Loucy (cell line): Measurements from ENCODE around the gene TPCN2.
"Not testable (repeated sequence)": the region's sequence is repeated elsewhere in the genome, so short reads cannot be mapped to it uniquely, and the experiment has no call there.

Experiments used
- H2AFZ ChIP-seq: fragments of 200-600 bp; sonication (generic); 2 replicates; pipeline ENCODE4 v1.6.0; 2016; ENCODE audit warnings: antibody characterized with exemption, mild to moderate bottlenecking, low read length, moderate library complexity
- H3F3A ChIP-seq: fragments of 200-600 bp; 2 replicates; pipeline ENCODE4 v1.6.0; 2016; ENCODE audit warnings: antibody characterized with exemption, low read depth, mild to moderate bottlenecking
- H3K27me3 ChIP-seq: fragments of 200-600 bp; sonication (generic); 2 replicates; pipeline ENCODE4 v1.6.1; 2014; ENCODE audit warnings: low read length, mild to moderate bottlenecking; ENCODE audit not compliant: insufficient read depth, poor library complexity, severe bottlenecking
- H3K36me3 ChIP-seq: fragments of 200-600 bp; sonication (generic); 2 replicates; pipeline ENCODE4 v1.6.1; 2016; ENCODE audit warnings: low read length; ENCODE audit not compliant: insufficient read depth
- H3K4me1 ChIP-seq: fragments of 200-600 bp; sonication (generic); 2 replicates; pipeline ENCODE4 v1.5.1; 2014; ENCODE audit warnings: low read length, mild to moderate bottlenecking; ENCODE audit not compliant: insufficient read depth, poor library complexity, severe bottlenecking
- H3K4me2 ChIP-seq: fragments of 200-600 bp; sonication (generic); 2 replicates; pipeline ENCODE4 v1.6.0; 2014; ENCODE audit warnings: antibody characterized with exemption, low read length, low read depth, mild to moderate bottlenecking; ENCODE audit not compliant: poor library complexity, severe bottlenecking
- H3K4me3 ChIP-seq: fragments of 200-600 bp; sonication (generic); 2 replicates; pipeline ENCODE4 v1.5.1; 2014; ENCODE audit warnings: low read length, mild to moderate bottlenecking, mixed read lengths; ENCODE audit not compliant: poor library complexity, severe bottlenecking
- H3K79me2 ChIP-seq: fragments of 200-600 bp; sonication (generic); 2 replicates; pipeline ENCODE4 v1.6.1; 2014; ENCODE audit warnings: low read length; ENCODE audit not compliant: insufficient read depth
- H3K9ac ChIP-seq: fragments of 200-600 bp; sonication (generic); 2 replicates; pipeline ENCODE4 v1.6.0; 2014; ENCODE audit warnings: mild to moderate bottlenecking, low read depth, low read length, moderate library complexity; ENCODE audit not compliant: poor library complexity, severe bottlenecking
- H3K9me2 ChIP-seq: fragments of 200-600 bp; sonication (generic); replicated peaks from 2 replicates; pipeline ENCODE4 v1.6.1; 2016; ENCODE audit warnings: low read depth, low read length, mixed read lengths
- H3K9me3 ChIP-seq: fragments of 200-600 bp; sonication (generic); 2 replicates; pipeline ENCODE4 v1.6.1; 2014; ENCODE audit warnings: mild to moderate bottlenecking, antibody characterized with exemption, low read length, low read depth; ENCODE audit not compliant: insufficient read depth
- H4K20me1 ChIP-seq: fragments of 200-600 bp; sonication (generic); 2 replicates; pipeline ENCODE4 v1.6.0; 2014; ENCODE audit warnings: antibody characterized with exemption, low read length, mild to moderate bottlenecking; ENCODE audit not compliant: insufficient read depth, poor library complexity, severe bottlenecking
- EZH2phosphoT487 ChIP-seq: fragments of 200-600 bp; IDR thresholded peaks from 2 replicates; pipeline ENCODE4 v1.6.1; 2018; ENCODE audit warnings: antibody characterized with exemption, mild to moderate bottlenecking, moderate library complexity, borderline replicate concordance
- TF ChIP-seq, protein P1 (sequence below): fragments of 200-600 bp; sonication (generic); conservative IDR thresholded peaks from 2 replicates; pipeline ENCODE4 v1.5.1; 2014; ENCODE audit warnings: mild to moderate bottlenecking, antibody characterized with exemption, low read length

The TPCN2 gene

DNA sequence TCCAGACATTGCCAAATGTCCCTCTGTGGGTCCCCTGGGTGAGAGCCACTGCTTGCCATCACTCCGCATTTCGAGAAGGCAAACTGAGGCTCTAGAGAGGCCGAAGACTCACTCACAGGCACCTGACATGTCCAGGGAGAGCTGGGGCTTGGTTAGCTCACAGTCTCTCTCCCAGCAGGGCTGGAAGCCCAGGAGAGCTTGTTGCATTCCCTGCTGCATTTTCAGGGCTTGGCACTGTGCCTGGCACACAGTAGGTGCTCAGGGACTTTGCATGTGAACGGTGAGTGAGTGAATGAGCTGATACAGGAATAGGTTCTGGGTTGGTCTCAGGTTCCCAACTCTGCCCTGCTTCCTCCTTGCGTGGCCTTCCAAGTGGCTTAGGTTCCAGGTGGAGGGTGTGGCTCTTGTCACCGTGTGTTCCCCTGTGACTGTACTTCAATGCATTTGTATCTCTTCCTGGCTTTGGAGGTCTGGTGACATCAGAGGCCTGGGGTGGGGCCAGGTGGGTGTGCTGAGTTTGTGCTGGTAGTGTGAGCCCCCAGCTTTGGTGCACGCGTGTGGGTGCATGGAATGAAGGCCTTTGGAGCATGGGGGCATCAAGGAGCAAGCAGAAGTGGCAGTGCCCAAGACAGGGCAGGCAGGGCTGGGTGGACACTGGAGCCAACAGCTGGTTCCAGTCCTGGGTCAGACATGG lies 88.6 kb downstream of the TPCN2 start:
- no peak overlapping the region for H3K9ac ChIP-seq
- no peaks in the 10 kb centered on the region for H3K9me3 ChIP-seq
- H4K20me1 ChIP-seq, result no peaks in the 10 kb centered on the region
- no peaks in the 10 kb centered on the region for H3K79me2 ChIP-seq
- H3K4me3 ChIP-seq, result no peak overlapping the region
- no peaks in the 10 kb centered on the region for H3F3A ChIP-seq
- H3K9me2 ChIP-seq, result no peaks in the 10 kb centered on the region
- no peak overlapping the region for H2AFZ ChIP-seq
- H3K36me3 ChIP-seq, result no peaks in the 10 kb centered on the region
- H3K4me2 ChIP-seq, result no peak overlapping the region
- H3K4me1 ChIP-seq, result no peaks in the 10 kb centered on the region
- no peaks in the 10 kb centered on the region for H3K27me3 ChIP-seq
- no peak for TF ChIP-seq EZH2phosphoT487
- TF ChIP-seq, protein P1, sequence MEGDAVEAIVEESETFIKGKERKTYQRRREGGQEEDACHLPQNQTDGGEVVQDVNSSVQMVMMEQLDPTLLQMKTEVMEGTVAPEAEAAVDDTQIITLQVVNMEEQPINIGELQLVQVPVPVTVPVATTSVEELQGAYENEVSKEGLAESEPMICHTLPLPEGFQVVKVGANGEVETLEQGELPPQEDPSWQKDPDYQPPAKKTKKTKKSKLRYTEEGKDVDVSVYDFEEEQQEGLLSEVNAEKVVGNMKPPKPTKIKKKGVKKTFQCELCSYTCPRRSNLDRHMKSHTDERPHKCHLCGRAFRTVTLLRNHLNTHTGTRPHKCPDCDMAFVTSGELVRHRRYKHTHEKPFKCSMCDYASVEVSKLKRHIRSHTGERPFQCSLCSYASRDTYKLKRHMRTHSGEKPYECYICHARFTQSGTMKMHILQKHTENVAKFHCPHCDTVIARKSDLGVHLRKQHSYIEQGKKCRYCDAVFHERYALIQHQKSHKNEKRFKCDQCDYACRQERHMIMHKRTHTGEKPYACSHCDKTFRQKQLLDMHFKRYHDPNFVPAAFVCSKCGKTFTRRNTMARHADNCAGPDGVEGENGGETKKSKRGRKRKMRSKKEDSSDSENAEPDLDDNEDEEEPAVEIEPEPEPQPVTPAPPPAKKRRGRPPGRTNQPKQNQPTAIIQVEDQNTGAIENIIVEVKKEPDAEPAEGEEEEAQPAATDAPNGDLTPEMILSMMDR, result no peak

DNA sequence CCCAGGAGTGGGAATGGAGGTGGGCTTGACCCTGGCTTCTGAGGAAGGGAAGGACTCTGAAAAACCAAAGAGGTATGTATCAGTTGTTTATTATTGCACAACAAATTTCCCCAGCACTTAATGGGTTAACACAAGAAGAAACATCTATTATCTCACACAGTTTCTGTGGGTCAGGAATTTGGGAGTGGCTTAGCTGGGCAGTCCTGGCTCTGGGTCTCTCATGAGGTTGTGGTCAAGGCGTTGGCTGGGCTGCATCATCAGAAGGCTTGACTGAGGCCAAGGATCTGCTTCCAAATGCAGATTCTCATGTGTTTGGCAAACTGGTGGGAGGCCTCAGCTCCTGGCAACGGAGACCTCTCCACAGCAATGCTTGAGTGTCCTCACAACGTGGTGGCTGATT lies 89.5 kb downstream of the TPCN2 start:
- Histone ChIP-seq H3K27me3 (no peaks in the 10 kb centered on the region), H3K9me3 (no peaks in the 10 kb centered on the region), H3K4me1 (no peaks in the 10 kb centered on the region), H3F3A (no peaks in the 10 kb centered on the region), H3K36me3 (no peaks in the 10 kb centered on the region), H3K9me2 (no peaks in the 10 kb centered on the region), H3K79me2 (no peaks in the 10 kb centered on the region), H3K4me3 (no peak overlapping the region), H2AFZ (no peak overlapping the region), H4K20me1 (no peaks in the 10 kb centered on the region), H3K4me2 (no peak overlapping the region), H3K9ac (no peak overlapping the region)
- TF ChIP-seq EZH2phosphoT487, result no peak

DNA sequence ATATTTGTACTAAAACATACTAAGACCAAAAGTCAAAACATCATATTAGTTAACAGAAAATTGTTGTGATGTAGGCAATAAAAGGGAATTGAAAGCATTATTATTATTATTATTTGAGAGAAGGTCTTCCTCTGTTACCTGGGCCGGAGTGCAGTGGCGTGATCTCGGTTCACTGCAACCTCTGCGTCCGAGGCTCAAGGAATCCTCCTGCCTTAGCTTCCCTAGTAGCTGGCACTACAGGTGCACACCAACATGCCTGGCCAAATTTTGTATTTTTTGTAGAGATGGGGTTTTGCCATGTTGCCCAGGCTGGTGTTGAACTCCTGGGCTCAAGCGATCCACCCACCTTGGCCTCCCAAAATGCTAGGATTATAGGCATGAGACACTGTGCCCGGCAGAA lies 91.4 kb downstream of the TPCN2 start:
- H3K9ac ChIP-seq, H3K27me3 ChIP-seq, H2AFZ ChIP-seq, H3K79me2 ChIP-seq, H3K4me2 ChIP-seq, H3K4me1 ChIP-seq, H3F3A ChIP-seq, H3K9me3 ChIP-seq, H4K20me1 ChIP-seq, H3K36me3 ChIP-seq, H3K9me2 ChIP-seq, H3K4me3 ChIP-seq: not testable (repeated sequence)

DNA sequence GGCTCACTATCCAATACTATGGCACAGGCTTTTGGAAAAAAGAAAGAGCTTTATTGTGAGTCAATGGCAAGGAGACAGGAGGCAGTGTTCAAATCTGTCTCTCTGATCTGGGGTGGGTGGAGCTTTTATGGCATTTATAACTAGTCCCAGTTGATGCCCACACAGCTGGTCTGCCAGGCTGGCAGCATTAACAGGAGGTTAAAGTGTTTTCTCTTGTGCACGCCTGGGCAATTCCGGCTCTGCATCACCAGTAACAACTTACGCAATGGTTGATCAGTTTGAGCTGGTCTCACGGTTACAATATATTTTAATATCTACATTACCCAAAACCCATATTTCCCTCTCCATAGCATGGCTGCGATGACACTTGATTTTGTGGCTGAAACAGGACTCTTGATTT lies 91.9 kb downstream of the TPCN2 start:
- Histone ChIP-seq H3K4me3 (no peak overlapping the region), H3F3A (no peaks in the 10 kb centered on the region), H3K4me2 (no peak overlapping the region)

More for the DNA sequence above, 91.9 kb downstream of the TPCN2 start:
- Histone ChIP-seq H3K9me3 (no peaks in the 10 kb centered on the region; the same call in 1 of the 2 replicates), H3K4me1 (no peaks in the 10 kb centered on the region), H3K9ac (no peak overlapping the region), H3K79me2 (no peaks in the 10 kb centered on the region), H4K20me1 (no peaks in the 10 kb centered on the region), H3K27me3 (no peaks in the 10 kb centered on the region), H2AFZ (no peak overlapping the region), H3K36me3 (no peaks in the 10 kb centered on the region), H3K9me2 (no peaks in the 10 kb centered on the region)
- TF ChIP-seq, protein P1, result no peak
- TF ChIP-seq EZH2phosphoT487, result no peak
